Measurements from ENCODE around the gene PIP5K1A.

Gene PIP5K1A

GRCh38 chr1:151287341-151287699, 89.0 kb downstream of the PIP5K1A start:
- DNase-seq (ENCODE audit: low read depth): no peak
- TF ChIP-seq CTCF (conservative IDR thresholded peaks at IDR 0.05; ENCODE audit: low read depth, low read length): no peak
- H3K4me3 ChIP-seq (ENCODE audit: low read length): no peak overlapping the region

- DNase-seq (ENCODE audit: low read depth): no peak
- no peak for TF ChIP-seq CTCF (conservative IDR thresholded peaks at IDR 0.05; ENCODE audit: low read depth, low read length)
- no peak overlapping the region for H3K4me3 ChIP-seq (ENCODE audit: low read length)
Observed at GRCh38 chr1:151287767-151288500, 89.6 kb downstream of the PIP5K1A start.

- DNase-seq (ENCODE audit: low read depth): no peak
Observed at GRCh38 chr1:151288502-151288901, 90.2 kb downstream of the PIP5K1A start.

GRCh38 chr1:151289080-151289935, 91.0 kb downstream of the PIP5K1A start:
- TF ChIP-seq CTCF (conservative IDR thresholded peaks at IDR 0.05; ENCODE audit: low read depth, low read length): no peak
- DNase-seq (ENCODE audit: low read depth): no peak
- H3K4me3 ChIP-seq (ENCODE audit: low read length): no peak overlapping the region

More at GRCh38 chr1:151288502-151288901, 90.2 kb downstream of the PIP5K1A start:
- no peak overlapping the region for H3K4me3 ChIP-seq (ENCODE audit: low read length)
- no peak for TF ChIP-seq CTCF (conservative IDR thresholded peaks at IDR 0.05; ENCODE audit: low read depth, low read length)

GRCh38 chr1:151289991-151290708, 91.8 kb downstream of the PIP5K1A start:
- no peak for DNase-seq (ENCODE audit: low read depth)
- no peak overlapping the region for H3K4me3 ChIP-seq (ENCODE audit: low read length)
- no peak for TF ChIP-seq CTCF (conservative IDR thresholded peaks at IDR 0.05; ENCODE audit: low read depth, low read length)

GRCh38 chr1:151290709-151291303, 92.5 kb downstream of the PIP5K1A start:
- no peak for TF ChIP-seq CTCF (conservative IDR thresholded peaks at IDR 0.05; ENCODE audit: low read depth, low read length)
- H3K4me3 ChIP-seq (ENCODE audit: low read length): no peak overlapping the region
- no peak for DNase-seq (ENCODE audit: low read depth)
